GDM1 (cell line): ENCODE data around the gene HAUS7.

Source experiments
- DNase-seq: peaks from one replicate; lab custom pipeline; 2025; lab: John Stamatoyannopoulos, UW

The HAUS7 gene

DNA sequence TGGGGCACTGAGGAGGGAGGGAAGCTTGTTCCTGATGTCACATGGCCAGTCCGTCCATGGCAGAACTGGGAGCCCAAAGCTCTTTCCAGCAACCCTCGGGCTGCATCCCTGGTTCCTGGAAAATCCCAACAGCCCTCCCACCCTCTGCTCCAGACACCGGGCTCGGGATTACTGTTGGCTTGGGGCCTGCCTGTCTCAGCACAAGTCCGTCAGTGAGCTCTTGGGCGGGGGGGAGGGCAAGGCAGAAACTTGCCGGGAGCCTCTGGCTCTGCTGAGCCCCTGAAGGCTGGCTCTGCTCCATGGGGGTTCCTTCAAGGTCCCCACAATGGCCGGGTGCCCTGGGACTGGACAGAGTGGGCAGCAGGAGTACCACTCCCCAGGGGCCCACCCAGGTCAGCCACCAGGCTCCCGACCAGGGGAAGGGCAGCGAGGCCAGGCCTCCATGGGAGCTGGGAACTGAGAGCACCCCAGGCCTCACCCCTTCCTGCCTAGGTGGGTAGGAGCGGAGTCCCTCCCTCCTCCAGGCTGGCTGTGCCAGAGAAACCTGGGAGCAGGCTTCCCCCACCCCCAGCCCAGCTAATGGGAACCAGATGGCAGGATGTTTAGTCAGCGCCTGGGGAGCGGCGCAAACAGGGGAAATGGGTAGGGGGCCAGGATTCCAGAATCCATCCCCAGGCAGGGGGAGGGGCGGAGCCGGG is 6.4 kb upstream of the HAUS7 start:
- DNase-seq: no peak

DNA sequence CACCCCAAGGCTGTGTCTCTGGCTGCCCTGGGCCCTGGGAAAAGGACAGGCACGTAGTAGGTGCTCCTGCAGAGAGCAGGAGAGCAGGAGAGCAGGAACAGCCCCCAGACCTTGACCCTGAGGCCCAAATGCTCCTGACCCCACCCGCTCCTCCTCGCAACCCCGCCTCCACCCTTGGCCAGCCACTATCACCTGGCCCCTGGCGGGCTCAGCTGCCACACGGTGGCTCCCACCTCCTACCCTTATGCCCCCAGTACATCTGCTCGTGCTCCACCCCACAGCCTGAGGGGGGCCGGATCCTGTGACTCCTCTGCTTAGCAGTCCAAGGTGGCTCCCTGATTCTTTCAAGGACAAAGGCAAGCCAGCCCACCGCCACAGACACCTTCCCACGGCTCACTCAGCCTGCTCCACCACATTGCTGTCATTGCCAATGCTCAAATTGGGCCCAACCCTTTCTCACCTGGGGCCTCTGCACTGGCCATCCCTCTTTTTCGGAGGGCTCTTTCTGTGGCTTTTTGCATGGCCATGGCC is 5.4 kb upstream of the HAUS7 start:
- no peak for DNase-seq

DNA sequence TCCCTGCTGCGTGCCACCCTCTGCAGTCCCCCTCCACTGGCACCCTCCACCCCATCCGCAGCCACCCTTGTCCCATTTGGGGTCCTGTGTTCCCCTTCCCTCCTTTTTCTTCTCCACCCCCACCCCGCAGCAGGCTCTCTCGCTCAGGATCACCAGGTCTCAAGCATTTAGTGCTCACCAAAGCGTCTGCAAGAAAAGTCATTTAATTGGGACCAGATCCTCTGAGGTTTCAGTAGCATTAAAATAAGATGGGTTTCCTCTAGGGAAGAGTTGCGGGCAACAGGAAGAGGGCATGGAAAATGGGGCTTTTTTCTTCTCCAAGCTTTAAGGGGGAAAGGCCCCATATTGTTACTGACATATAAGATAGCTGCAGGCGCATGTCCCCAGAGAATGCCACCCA is 4.9 kb upstream of the HAUS7 start:
- no peak for DNase-seq

DNA sequence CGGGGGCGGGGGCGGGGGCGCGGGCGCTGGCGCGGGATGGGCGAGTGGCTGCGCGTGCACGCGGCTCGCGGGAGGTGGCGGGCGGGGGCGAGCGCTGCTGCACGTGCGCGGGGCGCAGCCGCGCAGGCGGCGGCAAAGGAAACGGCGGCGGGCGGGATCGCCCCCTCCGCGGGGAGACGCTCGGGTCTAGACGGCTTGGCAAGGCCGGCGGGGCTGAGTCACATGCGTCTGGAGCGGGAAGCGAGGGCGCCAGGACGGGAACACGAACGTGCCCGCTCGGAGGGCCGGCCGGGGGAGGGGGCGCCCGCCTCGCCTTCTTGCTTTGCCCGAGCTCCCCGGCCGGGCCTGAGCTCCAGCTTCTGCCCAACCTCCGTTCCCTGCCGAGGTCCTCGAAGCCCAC is 4.3 kb upstream of the HAUS7 start:
- no peak for DNase-seq

DNA sequence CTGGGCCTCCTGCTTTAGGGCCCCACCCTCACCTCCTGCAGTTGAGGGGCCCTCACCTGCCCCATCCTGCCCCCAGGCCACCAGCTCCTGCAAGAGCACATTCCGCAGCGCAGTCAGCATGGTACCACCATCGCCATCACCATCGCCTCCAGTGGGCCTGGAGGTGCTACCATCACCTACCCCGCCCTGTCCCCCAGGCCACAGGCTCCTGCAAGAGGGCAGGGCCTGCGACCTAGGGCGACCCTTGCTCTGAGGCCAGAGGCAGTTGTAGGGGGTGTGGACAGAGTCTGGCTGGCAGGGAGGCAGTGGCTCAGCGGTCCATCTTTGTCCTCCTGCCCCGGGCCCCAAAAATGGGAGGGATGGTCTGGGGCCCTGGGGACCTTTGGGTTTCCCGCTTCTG is 3.9 kb upstream of the HAUS7 start:
- DNase-seq: no peak

DNA sequence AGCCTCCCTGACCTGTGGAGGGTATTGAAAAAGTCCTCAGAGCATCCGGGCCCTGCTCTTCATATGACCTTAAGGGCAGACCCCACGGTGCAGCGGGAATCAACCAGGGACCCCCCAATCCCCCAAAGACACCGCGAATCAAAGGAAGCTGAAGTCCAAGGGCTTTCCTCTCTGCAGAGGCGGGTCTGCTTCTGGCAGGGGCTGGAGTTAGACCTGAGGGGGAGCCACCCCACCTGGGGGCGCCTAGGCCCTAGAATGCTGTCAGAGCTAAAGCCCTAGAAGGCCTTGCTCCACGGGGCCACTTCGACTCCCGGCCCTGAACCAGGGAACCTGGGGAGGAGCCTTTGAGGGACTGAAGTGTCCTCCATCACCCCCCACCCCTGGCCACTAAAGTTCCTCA is 2.8 kb upstream of the HAUS7 start:
- DNase-seq: no peak

DNA sequence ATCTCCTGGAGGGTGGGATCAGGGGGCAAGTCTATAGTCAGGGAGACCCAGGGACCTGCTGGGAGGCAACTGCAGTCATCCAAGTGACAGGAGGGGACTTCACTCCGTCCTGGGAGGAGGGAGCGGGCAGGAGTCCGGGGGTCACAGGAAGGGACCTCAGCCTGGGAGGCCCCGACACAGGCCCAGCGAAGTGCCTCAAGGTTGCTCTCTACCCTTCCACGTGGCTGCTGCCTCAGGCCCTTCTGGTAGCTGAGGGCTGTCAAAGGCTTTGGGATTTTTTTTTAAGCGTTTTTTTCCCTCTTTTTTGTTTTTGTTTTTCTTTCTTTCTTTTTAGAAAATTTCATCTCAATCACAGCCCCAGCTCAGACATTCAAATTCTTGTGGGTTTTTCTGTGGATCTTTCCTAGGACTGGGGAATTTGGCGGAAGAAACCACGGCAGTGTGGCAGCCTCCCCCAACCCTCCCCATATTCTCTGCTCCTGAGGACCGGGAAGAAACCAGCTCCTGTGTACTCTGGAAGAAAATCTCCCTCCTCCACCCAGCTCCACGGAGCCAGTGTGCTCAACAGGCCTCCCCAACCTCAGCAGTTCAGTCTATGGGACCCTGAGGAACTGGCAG is 1.4 kb upstream of the HAUS7 start:
- DNase-seq: no peak

DNA sequence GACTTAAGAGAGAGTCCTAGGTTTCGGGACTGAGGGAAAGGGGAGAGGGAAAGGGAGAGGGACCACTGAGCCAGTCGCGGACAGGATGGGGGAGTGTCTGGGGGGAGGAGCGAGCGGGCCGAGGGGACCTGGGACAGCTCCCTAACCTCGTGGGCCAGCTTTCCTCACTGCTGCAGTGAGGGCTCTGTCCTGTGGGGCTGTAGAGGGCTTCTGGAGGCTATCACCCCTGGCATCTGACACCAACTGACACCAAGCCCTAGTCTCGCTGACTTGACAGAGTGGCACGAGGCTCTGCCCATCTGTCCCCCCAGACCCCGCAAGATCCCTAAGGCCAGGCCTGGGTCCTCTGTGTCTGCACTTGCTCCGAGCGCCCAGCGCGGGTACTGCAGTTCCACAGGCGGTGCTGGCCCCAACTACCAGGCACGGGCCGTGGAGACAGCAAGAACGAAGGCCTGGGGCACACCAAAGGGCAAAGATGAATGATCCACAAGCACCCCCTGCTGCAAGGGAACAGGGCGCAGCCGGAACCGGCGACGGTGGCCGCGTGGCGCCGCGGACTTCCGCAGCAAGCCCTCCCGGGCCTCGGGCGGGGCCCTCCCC is 465 bp downstream of the HAUS7 start:
- no peak for DNase-seq

DNA sequence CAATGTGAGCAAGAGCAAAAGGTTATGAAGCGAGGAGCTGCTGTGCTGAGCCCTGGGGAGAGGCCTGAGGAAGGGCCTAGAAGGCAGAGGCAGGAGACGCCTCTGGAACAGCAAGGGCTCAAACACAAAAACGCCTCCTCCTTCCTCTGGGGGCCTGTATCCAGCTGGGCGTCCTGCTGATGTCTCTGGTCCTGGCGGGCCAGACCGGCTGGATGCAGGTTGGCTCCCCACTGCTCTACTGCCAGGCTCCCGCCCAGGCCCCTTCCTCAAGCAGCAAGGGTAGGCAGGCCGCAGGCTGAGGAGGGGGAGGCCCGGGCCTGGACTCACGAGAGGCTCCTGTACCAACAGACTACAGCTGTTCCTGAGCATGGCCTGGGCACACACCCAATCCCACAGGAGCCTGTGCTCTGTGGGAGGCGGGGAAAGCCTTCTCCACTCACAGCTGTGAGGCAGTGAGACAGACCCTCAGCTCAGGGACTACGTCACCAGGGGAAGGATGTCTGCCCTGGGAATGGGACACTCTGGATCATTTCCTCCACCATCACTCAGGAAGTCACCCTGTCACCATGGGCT is 2.3 kb downstream of the HAUS7 start:
- DNase-seq: no peak

DNA sequence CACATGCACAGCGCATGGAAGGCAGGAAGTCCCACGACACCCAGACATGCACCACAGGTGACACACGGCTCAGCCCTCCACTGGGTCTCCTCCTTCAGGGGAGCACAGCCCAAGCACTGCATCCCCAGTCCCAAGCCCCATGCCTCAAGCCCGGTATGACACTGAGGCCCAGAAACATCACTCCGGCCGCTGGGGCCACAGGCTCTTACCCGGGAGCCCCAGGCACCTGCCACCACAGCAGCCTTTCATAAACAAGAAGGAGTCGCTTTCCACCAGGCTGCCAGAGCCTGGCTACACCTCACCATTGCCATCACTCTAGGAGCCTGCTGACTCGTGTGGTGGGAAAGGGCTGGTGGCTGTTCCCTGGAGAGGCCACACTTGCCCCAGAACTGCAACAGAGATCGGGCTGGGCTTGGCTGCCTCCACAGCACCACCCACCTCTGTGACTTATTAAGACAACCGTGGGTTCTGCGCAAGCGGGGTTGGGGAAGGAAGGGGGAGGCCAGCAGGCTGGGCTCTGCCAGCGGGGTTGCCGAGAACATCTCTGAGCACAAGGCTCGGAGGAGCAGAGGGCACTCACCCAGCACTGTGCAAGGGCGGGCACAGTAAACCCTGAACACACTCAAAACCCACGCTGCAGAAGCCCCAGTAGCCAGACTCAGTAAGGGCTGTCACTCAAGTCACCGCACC is 4.5 kb downstream of the HAUS7 start:
- no peak for DNase-seq

DNA sequence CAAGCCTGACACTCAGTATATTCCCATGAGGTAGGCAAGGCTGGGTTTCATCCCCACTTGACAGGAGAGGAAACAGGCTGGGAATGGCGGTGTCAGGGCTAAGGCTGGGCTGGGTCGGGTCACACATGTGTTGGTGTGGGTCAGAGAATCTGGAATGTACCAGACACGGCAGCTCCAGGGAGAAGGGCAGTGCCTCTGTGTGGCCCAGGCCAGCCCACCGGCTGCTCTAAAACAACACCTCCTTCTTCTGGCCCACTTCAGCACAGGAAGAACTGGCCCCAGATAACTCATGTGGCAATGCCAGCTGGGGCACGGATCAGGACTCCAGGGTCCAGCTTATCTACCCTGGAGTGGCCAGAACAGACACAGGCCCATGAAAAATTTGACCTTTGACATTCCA is 6.3 kb downstream of the HAUS7 start:
- DNase-seq: no peak

DNA sequence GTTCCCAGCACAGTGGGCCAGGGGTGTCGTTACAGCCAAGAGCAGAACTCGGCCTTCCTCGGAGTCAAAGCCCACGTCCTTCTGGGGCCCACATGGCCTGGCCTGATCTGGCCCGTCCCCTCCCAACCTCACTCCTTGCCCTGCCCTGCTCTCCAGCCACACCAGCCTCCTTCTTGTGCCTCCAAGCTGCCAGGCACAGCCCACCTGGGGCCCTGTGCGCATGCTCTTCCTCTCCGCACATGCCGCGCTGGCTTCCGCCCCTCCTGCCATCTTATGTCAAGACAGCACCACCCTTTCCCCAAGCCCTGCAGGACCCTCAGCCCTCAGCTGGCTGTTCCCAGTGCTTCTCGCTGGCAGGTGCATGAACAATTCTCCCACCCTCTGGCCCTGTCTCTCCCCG is 6.8 kb downstream of the HAUS7 start:
- no peak for DNase-seq

DNA sequence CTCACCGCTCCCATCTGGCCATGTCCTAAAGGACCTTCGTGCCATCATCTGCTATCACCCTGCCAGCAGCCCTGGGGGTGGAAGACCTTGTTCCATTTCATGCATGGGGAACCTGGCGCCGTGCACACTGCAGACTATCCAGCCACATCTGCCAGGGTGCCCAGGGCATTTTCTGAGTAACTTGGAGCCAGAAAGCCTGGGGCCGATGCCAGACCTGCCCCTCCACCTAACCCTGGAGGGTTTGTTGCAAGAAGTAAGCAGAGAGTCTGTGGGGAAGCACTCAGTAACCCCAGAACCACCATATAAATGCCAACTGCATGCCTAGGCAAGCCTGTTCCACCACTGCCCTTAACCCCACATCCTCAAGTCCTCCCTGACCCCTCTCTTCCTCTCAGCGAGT is 7.3 kb downstream of the HAUS7 start:
- DNase-seq: no peak

DNA sequence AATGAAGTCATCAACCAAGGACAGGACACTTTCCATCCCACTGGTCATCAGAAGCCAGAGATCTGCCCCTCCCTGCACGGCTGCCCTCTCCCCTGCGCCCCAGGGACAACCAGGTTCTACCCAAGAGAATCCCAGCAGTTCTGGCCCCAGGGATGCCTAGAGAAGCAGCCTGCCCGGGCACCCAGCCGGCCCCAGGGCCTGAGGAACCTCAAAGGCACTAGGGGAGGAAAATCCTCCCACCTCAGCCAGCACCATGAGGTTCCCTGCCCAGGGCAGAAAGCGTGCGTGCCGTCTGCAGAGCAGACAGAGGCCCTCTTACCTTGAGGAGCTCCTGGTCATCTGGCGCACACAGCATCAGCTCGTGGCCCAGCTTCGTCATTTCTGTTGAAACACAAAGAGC is 8.1 kb downstream of the HAUS7 start:
- DNase-seq: no peak

DNA sequence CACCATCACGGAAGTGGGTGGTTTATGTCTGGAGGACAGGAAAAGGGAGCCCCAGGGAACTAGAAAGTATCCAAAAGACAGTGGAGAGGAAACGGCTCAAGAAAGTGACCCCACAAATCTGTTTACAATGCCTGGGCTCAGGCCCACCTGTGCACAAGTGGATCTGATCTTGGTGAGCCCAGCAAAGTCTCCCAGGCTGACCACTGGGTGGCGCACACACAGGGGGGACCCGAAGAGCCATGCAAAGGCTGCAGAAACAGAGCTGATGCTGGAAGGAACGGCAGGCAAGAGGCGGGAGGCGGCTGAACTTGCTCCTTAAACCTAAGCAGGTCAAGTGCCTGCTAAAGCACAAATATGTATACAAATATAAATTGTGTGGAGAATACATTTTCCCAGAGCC is 9.6 kb downstream of the HAUS7 start:
- peak; percentile 27 for DNase-seq

DNA sequence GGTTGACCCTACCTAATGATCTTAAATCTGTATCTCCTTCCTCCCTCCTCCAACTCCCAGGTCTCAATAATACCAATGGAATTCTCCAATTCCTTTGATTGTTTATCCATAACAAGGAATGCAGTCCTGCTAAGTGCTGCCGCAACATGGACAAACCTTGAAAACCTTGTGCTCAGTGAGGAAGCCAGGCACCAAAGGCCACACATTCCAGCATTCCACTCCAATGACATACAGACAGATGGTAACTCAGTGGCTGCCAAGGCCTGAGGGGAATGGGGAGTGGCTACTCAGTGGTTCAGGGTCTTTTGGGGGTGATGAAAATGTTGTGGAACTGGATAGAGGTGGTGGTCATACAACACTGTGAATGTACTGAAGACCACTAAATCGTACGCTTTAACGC is 10.4 kb downstream of the HAUS7 start:
- no peak for DNase-seq

DNA sequence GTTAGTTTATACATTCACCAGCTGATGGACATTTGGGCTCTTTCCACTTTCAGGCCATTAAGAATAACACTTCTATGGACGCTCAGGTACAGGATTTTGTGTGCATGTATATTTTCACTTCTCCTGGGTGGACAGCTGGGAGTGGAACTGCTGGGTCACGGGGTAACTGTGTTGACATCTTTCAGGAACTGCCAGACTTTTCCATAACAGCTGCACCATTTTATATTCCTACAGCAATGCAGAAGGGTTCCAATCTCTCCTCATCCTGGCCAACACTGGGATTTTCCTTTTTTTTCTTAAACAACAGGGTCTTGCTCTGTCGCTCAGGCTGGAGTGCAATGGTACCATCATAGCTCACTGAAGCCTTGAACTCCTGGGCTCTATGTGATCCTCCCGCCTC is 11.9 kb downstream of the HAUS7 start:
- no peak for DNase-seq

DNA sequence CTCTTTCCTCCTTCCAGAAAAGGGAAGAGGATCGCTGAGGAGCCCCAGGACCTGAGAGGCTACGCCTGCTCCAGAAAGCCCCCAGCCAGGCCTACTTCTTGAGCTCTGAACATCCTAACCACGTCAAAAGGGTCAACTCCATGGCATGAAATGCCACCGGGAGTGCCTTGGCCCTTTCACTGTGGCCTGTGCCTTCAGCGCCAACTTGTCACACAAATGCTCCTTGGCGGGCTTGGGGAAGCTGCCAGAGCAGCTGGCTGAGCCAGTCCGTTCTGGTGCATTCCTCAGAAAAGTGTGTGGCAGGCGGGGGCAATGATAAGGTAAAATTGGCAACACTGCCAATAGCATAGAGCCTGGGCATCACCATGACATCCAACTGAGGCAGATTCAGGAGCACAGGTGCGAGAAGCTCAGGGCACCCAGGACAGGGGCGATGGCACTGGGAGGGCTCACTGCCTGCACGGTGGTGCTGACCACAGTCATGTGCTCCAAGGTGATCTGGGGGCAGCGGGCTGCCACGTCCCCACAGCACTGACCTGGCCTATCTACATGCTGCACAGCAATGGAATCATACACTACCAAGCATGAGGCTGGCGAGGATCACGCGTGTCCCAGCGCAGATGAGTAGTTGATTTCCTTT is 12.4 kb downstream of the HAUS7 start:
- no peak for DNase-seq

DNA sequence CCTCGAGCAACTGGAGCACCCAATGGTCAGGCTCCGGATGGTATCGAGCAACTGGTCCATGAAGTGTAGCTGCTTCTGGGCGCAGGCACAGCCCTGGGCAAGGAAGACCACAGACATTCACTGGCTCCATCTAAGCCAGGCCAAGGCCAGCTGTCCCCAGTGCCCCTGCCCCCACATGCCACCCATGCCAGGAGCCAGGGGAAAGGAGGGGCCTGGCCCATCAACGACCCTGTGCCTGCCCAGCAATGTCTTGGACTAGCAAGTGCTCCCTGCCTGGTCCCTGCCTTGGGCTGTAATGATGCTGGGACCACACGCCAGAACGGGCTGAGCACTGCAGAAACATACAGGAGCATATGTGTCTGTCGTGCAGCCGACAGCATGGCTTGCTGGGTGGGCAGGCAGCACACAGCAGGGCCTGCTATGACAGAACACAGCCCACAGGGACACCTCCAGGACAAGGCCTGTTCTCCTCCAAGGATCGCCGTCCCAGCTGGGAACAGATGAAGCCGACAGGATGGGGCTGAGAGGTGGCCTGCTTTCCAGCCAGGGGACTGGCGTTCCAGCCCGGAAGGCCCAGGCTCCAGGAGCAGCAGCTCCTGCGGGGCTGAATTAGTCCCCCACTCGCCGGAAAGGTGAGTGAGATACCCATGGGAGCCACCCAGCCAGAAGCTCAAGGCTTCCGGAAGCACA is 13.1 kb downstream of the HAUS7 start:
- DNase-seq: no peak

DNA sequence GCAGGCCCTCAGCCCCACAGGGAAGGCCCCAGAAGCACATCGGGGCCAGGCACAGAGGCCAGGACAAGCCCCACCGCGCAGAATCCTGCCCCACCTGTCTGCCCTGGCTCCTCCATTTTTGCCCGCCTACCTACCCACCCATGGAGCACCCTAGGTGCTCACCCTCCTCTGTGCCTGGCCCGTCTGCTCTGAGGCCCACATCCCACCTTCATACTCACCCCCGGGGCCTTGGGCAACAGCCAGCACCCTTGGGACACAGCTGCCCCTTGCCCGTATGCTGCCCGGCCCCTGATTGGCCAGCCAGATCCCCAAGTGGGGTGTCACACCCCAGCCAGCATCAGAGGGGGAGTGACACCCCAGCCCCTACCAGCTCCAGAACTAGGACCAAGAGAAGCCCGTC is 13.7 kb downstream of the HAUS7 start:
- no peak for DNase-seq

DNA sequence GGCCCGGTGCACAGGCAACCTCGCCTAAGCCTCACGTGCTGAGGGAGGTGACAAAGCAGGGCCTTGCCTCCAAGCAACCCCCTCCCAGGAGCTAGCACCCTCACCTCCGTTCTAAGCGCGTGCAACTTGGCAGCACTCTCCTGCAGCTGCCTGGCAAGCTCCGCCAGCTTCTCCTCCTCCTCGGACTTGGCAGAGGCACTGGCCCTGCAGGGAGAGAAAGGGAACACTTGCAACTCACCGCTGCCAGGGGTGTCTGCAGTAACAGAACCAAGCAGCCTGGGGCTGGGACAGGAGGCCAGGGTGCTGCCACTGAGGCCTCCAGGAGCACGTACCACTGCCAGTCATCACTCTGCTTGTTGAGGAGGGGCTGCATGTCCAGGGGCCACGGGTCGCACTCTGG is 14.2 kb downstream of the HAUS7 start:
- DNase-seq: no peak

DNA sequence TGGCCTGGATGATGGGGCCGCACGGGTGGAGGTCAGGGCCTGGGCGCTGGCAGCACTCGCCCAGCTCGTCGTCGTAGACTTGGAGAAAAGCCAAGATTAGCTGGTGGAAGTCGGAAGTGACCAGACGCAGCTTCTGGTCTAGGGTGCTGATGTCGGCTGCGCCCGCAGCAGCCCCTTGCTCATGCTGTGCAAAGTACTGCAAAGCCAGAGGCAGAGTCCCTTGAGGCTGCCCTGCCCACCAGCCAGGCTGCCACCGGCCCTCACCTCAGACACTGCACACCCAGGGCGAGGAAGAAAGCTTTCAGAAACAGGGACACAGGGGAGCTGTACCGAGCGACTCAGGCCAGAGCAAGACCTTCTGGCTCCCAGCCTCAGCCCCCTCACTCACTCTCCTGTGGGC is 14.8 kb downstream of the HAUS7 start:
- DNase-seq: no peak
